ENCODE measurements around the gene CHMP4B.
A peak's percentile ranks its signal among the peaks of the same experiment; 100 is the strongest.
"Not testable (repeated sequence)": the region's sequence is repeated elsewhere in the genome, so short reads cannot be mapped to it uniquely, and the experiment has no call there.

The CHMP4B gene

DNA sequence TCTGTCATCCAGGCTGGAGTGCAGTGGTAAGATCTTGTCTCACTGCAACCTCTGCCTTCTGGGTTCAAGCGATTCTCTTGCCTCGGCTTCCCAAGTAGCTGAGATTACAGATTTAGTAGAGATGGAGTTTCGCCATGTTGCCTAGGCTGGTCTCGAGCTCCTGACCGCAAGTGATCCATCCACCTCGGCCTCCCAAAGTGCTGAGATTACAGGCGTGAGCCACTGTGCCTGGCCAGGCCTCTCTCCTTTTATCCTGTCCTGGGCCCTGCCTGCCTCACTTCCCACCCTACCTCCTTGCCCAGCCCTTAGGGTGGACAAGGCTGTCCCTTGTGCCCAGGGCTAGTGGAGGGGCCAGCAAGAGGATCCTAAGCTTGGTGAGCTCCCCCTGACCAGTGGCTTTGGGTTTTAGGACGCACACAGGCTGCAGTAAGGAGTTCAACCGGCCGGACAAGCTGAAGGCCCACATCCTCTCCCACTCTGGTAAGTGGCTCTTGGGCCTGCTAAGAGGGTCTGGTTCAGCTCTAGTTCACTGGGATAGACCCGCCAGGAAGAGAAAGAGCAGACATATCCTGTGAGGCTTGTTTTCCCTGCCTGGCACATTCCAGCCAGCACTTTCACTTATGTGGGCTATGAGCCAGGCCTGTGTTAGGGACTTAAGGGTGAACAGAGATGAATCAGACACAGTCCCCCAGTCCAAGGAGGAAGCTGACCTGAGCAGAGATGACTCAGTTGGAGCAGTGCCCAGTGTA, 21.9 kb upstream of the CHMP4B start:
- no peak for FAIRE-seq
- DNase-seq (ENCODE audit: insufficient read length, low spot score) = no peak

DNA sequence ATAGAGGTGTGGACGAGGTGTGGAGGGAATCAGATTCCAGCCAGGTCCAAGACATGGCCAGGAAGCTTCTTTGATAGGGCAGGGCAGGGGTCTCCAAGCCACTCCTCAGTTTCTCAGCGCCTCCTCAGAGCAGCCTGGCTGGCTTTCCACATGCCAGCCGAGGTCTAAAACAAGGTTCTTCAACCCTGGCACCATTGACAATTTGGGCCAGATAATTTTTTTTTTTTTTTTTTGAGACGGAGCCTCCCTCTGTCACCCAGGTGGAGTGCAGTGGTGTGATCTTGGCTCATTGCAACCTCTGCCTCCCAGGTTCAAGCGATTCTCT, 21.3 kb upstream of the CHMP4B start:
- no peak for DNase-seq (ENCODE audit: insufficient read length, low spot score)
- FAIRE-seq = no peak

DNA sequence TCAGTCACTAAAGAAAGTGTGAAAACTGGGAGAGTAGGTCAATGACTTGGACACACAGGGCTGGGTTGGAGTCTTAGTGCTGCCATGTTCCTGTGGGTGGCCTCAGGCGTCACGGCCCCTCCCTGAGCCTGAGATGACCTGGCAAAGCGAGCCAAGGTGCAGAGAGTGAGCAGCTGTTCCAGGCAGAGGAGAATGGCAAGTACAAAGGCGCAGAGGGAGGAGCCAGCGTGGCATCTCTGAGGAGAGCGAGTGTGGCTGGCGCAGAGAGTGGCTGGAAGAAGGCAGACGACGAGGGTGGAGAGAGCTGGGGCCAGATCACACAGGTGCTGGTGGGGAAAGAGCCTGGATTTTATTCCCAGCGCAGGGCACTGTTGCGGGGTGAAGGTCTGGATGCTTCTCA, 20.6 kb upstream of the CHMP4B start:
- no peak for FAIRE-seq

DNA sequence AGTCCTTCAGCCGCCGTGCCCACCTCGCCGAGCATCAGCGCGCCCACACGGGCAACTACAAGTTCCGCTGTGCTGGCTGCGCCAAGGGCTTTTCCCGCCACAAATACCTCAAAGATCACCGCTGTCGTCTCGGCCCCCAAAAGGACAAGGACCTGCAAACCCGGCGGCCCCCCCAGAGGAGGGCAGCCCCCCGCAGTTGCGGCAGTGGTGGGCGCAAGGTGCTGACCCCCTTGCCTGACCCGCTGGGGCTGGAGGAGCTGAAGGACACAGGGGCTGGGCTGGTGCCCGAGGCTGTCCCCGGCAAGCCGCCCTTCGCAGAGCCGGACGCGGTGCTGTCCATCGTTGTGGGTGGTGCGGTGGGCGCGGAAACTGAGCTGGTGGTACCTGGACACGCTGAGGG, 20.1 kb upstream of the CHMP4B start:
- no peak for DNase-seq (ENCODE audit: insufficient read length, low spot score)
- FAIRE-seq = no peak

More for the DNA sequence above, 20.6 kb upstream of the CHMP4B start:
- DNase-seq (ENCODE audit: insufficient read length, low spot score) = no peak

DNA sequence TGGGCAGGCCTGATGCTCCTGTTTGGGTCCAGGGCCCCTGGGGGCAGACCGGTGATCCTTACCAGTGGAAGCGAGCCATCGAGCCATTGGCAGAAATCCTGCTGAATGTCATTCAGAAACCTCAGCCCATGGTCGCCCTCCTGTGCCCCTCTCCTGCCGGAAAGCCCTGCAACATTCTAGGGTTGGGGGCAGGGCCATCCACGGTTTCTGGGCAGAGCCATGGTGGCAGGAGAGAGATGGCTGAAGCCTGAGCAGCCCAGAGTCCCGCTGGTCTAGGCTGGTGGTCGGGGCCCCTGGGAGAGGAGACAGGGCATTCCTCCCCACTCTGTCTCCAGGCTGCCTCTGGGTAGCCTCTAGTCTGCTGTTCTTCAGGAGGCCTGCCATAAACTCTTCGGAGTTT, 19.6 kb upstream of the CHMP4B start:
- FAIRE-seq = no peak

DNA sequence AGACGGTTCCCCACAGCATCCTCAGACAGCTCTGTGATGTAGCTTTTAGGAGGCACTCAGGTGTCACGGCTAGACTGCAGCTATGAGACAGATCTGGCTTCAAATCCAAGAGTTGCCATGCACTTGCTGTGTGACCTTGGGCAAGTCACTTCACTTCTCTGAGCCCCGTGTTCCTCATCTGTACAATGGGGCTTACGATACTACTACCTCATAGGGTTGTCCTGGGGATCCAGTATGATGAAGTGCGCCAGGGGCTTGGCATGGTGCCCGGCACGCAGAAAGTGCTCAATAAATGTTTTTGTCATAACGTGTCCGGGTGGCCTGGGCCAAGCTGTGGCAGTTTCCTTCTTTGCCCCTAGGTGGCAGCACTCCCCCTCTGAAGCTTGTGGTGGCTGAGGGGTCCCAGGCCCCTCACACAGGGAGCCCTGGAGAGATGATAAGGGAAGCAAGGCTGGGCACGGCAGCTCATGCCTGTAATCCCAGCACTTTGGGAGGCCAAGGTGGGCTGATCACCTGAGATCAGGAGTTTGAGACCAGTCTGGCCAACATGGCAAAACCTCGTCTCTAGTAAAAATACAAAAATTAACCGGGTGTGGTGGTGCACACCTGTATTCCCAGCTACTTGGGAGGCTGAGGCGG, 19.1 kb upstream of the CHMP4B start:
- DNase-seq (ENCODE audit: insufficient read length, low spot score) (peak; percentile 43), FAIRE-seq (no peak)

More for the DNA sequence above, 19.6 kb upstream of the CHMP4B start:
- DNase-seq (ENCODE audit: insufficient read length, low spot score) = no peak

DNA sequence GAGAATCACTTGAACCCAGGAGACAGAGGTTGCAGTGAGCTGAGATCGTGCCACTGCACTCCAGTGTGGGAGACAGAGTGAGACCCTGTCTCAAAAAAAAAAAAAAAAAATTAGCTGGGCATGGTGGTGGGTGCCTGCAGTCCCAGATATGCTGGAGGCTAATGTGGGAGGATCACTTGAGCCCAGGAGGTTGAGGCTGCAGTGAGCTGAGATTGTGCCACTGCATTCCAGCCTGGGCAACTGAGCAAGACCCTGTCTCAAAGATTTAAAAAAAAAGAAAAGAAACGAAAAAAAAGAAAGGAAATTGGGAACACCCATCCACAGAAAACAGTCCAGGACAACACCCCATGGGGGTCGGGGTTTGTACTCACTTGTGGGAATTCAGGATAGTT, 18.6 kb upstream of the CHMP4B start:
- FAIRE-seq; DNase-seq (ENCODE audit: insufficient read length, low spot score): not testable (repeated sequence)

DNA sequence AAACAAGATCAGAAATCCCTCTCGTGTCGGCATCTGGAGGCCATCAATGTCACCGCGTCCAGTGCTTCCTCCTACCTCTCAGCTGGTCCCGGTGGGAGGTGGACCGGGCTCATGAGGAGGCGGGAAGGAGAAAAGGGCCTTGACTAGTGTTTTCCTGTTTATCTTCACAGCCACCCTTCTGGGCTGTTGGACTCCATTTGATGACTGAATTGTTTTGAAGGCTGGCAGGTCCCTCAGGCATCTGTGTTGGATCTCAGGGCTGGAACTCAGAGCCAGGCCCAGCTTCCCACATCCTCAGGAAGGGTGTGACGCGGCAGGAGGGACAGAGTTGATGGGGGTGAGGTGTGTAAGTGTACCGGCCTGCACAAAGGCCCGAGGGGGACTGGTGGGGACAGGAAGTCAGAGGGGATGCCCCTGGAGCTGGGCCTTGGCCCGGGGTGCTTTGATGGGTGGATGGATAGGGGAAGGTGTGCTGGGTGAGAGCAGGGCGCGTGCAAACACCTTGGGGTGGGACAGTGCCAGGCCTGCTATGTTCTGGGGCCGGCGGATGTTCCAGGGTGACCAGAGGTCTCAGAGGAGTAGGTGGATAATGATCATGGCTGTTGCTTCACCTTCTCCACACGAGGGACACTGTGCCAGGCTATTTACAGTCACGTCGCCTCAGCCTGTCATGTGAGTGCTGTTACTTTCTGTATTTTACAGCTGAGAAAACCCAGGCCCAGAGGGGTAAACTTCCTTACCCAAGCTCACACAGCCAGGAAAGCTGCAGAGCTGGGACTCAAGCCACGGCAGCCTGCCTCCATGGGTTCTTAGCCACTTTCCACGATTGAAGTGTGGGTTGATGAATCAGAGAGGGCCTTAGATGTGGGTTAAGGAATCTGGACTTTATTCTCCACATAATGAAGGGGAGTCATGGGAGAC, 17.9 kb upstream of the CHMP4B start:
- no peak for DNase-seq (ENCODE audit: insufficient read length, low spot score)
- no peak for FAIRE-seq

DNA sequence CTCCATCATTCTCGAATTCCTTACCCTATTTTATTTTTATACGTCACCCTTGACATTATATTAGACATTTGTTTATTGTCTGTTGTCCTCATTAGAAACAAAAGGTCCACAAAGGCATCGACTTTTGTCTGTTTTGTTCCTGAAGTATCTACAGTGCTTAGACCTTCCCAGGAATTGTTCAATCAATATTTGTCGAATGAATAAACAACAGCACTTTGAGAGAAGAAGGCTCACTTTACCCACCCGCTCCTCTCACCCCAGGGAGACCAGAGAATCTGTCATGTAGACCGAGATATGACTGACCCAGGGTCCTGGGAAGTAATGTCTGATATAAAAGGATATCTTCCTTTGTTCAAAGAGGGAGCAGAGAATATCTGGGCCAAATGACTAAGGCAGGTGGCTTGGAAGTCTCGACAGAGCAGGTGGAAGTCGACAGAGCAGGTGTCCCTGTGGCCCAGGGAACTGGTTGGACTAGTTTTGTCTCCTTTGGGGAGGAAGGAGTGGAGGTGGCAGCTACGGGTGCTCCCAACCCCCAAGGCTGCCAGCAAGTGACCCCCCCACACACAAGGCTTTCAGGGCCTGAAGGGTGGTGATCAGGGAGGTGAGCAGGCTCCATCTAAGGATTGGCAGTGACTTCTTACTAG, 14.8 kb upstream of the CHMP4B start:
- DNase-seq (ENCODE audit: insufficient read length, low spot score) (no peak), FAIRE-seq (no peak)

DNA sequence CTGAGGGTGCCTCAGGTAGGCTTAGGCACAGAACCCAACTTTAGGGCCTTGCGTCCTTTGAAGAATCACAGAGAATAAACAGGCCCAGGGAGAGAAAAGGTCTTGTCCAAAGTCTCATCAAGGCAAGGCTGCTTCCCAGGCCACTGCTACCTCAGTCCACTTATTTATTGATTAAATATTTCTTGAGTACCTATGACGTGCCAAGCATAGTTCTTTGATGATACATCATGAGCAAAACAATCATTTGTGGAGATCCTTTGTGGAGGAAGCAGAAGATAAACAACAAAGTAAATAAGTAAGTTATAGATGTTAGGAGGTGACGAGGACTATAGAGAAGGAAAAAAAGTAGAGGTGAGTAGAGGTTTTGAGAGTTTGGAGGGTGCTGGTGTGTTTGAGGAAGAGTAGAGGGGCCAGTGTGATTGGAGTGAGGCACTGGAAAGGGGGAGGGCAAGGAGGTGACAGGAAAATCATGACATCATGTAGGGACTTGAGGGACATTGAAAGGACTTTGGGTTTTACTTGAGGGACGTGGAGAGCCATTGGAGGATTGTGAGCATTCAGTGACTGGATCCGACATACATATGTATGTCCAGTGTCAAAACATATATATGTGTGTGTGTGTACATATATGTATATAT, 14.1 kb upstream of the CHMP4B start:
- DNase-seq (ENCODE audit: insufficient read length, low spot score) (no peak), FAIRE-seq (no peak)

DNA sequence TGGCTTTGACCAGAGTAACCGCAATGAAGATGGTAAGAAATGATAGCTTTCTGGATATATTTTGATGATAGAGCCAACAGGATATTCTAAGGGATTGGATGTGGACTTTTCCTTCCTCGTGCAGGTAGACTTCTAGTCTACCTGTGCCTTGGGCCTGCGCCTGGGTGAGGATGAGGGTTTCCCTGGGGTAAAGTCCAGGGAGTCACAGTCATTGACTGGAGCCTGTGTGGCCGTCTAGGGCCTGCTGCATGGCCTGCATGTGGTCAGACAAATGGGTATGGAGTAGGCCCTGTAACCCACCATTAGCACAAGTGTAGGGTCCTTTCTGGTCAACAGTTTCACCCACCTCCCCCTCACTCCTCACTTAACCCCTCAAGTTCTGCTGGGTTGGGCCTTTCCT, 12.7 kb upstream of the CHMP4B start:
- no peak for DNase-seq (ENCODE audit: insufficient read length, low spot score)
- FAIRE-seq = no peak

DNA sequence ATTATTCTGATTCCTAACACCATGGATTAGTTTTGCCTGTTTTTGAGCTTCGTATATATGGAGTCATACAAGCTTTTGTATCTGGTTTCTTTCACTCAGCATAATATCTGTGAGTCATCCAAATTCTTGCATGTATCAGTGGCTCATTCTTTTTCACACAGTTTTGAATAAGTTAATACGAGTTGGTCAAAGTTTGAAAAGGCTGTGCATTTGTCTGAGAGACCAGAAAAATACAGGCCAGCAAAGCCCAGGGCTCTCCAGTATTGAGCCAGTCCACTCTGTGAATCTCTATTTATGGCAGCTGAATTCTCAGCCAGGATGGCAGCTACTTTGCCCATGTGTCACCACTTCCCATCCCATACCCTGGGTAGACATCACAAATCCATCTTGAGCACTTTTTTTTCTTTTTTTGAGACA, 7.2 kb upstream of the CHMP4B start:
- FAIRE-seq = no peak
- DNase-seq (ENCODE audit: insufficient read length, low spot score) = no peak

DNA sequence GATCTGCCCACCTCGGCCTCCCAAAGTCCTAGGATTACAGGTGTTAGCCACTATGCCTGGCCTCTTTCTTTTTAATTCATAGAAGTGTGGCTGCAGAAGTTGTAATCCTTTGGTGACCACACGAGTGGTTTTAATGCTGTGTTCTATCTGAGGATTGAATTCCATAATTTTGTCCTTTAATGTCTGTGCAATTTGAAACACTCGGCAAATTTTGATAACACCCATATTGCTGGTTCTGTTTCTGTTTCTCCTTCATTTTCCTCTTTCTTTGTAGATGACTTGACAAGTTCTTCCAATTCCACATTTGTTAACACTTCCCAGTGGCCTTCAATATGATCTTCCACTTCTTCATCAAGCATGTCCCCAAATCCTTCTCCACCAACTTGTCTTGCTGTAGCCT, 2.8 kb upstream of the CHMP4B start:
- no peak for FAIRE-seq
- DNase-seq (ENCODE audit: insufficient read length, low spot score) = no peak

DNA sequence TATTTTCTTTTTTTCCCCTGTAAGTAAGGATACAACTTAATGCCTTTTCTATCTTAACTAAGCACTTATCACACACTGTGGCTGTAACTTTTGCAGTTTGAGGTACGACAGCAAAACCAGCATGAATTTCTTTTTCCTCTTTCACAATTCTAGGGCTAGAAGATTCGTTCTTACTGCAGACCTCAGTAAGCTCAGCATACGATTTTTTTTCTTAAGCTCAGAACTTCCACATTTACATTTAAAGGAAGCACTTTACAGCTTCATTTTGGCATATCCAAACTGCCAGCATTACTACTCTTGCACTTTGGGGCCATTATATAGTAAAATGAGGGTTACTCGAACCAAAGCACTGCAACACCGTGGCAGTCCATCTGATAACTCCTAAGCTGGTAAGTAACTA, 889 bp upstream of the CHMP4B start:
- DNase-seq (ENCODE audit: insufficient read length, low spot score) (no peak), FAIRE-seq (no peak)

DNA sequence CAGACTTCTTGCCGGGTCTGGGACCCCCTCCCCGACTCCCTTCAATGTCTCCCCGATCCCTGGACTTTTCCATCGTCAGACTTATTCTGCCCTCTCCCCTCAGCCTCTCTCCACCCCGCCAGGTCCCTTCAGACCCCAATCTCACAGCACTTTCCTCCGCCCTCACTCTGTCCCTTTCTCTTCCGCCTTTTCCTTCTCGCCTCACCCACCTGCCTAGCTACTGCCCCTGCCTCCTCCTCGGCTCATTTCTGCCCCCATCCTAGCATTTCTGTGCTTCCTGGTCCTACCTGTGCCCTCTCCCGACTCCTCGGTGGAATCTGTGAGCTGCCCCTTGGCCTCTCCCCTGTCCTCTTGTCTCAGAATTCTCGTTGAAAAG, 616 bp downstream of the CHMP4B start:
- FAIRE-seq (peak; percentile 82), DNase-seq (ENCODE audit: insufficient read length, low spot score) (peak; percentile 46)

DNA sequence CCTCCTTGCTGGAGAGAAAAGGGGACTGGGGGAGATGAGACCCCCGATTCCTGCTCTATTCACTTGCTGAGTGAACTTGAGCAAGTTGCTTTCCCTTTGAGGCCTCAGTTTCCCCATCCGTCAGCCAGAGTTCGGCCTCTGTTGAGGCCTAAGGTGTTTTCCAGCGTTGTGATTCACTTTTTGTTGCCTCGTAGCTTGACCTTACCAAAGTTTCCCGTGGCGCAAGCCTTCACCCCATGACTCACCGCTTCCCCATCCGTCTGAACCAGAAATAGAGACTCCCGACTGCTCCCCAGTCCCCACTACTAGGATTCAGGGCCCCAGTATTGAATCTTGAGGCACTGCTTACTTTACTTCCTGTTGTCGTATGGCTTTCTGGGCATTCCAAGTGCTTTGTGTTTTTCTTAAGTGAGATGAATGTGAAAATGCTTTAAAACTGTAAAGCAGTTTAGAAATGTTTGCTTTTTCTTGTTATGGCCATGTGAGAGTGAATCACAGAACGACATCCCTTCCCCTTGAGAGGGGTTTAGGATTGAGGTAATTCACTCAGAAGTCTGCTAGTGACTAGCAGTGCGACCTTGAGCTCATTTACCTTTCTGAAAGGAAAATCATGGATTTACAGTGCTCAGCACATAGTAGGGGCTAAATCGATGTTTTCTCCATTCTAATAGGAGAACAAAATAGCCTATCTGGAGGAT, 1.2 kb downstream of the CHMP4B start:
- peak; percentile 28 for FAIRE-seq
- DNase-seq (ENCODE audit: insufficient read length, low spot score) = no peak

DNA sequence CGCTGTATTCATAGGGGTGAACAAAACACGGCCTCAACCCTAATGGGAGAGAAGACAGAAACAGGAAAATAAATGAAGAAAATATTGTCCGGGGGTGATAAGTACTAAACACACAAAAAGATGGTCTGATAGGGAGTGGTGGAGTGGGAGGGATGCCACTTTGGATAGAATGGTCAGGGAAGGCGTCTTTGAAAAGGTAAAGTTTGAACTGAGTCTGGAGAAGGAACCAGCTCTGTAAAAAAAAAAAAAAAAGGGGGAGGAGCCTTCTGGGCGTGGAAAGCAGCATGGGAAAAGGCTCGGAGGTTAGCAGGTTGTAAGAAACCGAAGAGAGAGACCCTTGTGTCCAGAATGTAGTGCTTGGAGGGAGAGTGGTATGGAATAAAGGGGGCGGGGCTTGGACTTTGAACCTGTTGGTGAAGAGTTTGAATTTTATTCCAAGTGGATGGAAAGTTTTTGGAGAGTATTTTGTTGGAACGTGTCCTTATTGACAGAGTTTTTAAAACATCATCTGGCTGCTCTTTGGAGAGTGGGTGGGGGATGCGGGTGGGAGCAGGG, 1.8 kb downstream of the CHMP4B start:
- DNase-seq (ENCODE audit: insufficient read length, low spot score) = no peak

DNA sequence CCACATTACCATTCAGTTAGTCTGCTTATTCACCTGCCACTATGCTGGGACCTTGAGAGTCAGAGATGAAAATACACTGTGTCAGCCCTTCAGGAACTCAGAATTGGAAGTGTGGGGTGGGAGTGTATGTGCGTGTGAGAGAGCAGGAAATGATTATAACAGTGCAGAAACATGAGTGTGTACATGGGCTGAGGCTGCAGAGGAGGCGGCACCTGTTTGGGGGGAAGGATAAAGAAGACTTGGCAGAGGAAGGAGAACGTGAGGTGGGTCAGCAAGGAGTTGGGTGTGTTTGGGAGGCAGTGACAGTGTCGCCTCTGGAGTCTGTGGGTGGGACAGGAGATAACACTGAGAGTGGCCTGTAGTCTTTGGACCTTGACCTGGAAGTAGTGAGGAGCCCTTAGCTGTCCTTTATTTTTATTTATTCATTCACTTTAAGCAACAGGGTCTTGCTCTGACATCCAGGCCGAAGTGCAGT, 3.1 kb downstream of the CHMP4B start:
- FAIRE-seq (no peak), DNase-seq (ENCODE audit: insufficient read length, low spot score) (no peak)

More for the DNA sequence above, 1.8 kb downstream of the CHMP4B start:
- no peak for FAIRE-seq

DNA sequence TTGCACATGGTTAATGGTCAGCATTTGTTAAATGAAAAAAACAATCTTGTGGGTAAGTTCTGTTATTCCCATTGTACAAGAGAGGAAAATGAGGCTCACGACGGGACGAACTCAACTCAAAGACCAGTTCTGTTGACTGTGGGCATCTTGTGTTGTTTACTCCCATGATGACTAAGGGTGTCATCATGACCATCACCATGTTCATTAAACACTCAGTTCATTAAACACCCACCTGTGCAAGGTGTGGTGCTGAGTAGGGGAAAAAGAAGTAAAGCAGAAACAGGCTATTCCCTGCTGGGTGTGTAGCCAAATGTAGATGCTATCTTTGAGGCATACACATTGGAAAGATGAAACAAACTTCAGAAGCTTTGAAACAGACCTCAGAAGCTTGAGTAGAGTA, 4.5 kb downstream of the CHMP4B start:
- no peak for DNase-seq (ENCODE audit: insufficient read length, low spot score)
- no peak for FAIRE-seq

DNA sequence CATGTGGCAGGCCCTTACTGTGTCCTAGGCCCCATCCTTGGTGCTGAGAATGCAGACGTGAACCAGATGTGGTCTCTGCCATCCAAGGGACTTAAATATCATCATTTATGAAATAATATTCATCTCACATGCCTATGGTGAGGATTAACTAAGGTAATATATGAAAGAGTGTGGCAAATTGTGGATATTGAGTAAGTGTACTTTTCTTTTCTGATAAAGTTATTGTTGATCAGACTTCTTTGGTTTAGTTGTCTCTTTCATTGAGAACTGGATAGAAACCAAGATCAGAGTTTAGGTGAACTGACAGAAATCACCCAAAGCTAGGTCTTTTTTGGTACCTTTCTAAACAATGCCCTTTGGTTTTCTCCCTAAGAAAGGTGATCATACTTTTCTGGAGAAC, 5.0 kb downstream of the CHMP4B start:
- DNase-seq (ENCODE audit: insufficient read length, low spot score) (no peak), FAIRE-seq (no peak)
